ENCODE results near the gene BMPR1B. TPM values are rescaled to one million over a fixed set of nuclear protein-coding genes. Genes with fewer than 3 reads are reported as not detected.

BMPR1B gene
- total and polyA plus RNA-seq, 2 of the 4 experiments (the other 2 are of a cell fraction) = 0.24 to 0.90 TPM

GRCh38 chr4:95108883-95109421, 351.2 kb downstream of the BMPR1B start:
- no TSS peak for BruUV-seq (replicated peaks)
- no CpG with 5 or more reads among the region's 1 CpG for WGBS, 2 experiments (ENCODE audit: extremely low coverage in 2 of 2, insufficient read length in 1 of 2)
- CTCF ChIA-PET = no interaction called here
- Histone ChIP-seq H3K27ac (ENCODE audit: insufficient read depth, low read length) (no peak overlapping the region), H3K14ac (replicated peaks; ENCODE audit: low read depth, low read length) (no peak overlapping the region), H4K91ac (ENCODE audit: insufficient read depth, low read depth, low read length) (no peak overlapping the region), H3K27me3 (ENCODE audit: control insufficient read depth, insufficient read depth, low read length) (peaks cover 4% of the 10 kb centered on the region), H2BK20ac (ENCODE audit: low read depth, low read length) (no peak overlapping the region), H2AFZ (replicated peaks; ENCODE audit: low read length, poor library complexity) (no peak overlapping the region), H2AK9ac (replicated peaks; ENCODE audit: low read depth, low read length, poor library complexity) (no peak overlapping the region), H3K56ac (ENCODE audit: extremely low read depth, insufficient read depth, low read length) (no peak overlapping the region), H3K79me1 (ENCODE audit: low read depth in 1 of 2, low read length in 2 of 2) (no peaks in the 10 kb centered on the region), H3K9ac (ENCODE audit: low read depth, low read length) (no peak overlapping the region), H4K20me1 (ENCODE audit: insufficient read depth, low read length) (peaks cover 4% of the 10 kb centered on the region; the same call in 1 of the 2 replicates), H3K36me3 (ENCODE audit: control insufficient read depth, insufficient read depth, low read length) (no peaks in the 10 kb centered on the region), H4K5ac (ENCODE audit: low read depth, low read length) (no peak overlapping the region), H3K4me1 (ENCODE audit: control insufficient read depth, insufficient read depth, low read length) (peaks cover 9% of the 10 kb centered on the region; the same call in 1 of the 2 replicates), H2AK5ac (ENCODE audit: low read depth, low read length) (no peak overlapping the region), H2BK15ac (ENCODE audit: low read depth, low read length) (no peak overlapping the region), H3K4me3 (ENCODE audit: insufficient read depth, low read depth, low read length) (no peak overlapping the region), H3K18ac (ENCODE audit: low read depth, low read length) (no peak overlapping the region), H2BK5ac (ENCODE audit: low read depth, low read length, poor library complexity, severe bottlenecking) (no peak overlapping the region), H3K4me2 (ENCODE audit: low read depth, low read length) (no peak overlapping the region), H4K8ac (ENCODE audit: low read depth in 2 of 2, low read length in 2 of 2) (no peak overlapping the region), H3K23ac (ENCODE audit: low read depth, low read length) (no peak overlapping the region), H3K9me1 (ENCODE audit: insufficient read depth, low read length) (no peaks in the 10 kb centered on the region), H3K9me3 (ENCODE audit: control insufficient read depth, insufficient read depth, low read length) (no peaks in the 10 kb centered on the region), H3K4ac (ENCODE audit: low read depth, low read length) (no peak overlapping the region), H2BK120ac (ENCODE audit: low read depth, low read length) (no peak overlapping the region)
- TF ChIP-seq MAFK (IDR thresholded peaks at IDR 0.05; ENCODE audit: low read depth, low read length) (no peak), RAD21 (IDR thresholded peaks at IDR 0.05; ENCODE audit: low read length) (no peak), ELK1 (IDR thresholded peaks at IDR 0.05; ENCODE audit: borderline replicate concordance, low read depth, low read length) (no peak), CEBPB (IDR thresholded peaks at IDR 0.05; ENCODE audit: low read depth, low read length) (peak; percentile 38; the same call in 1 of the 2 replicates), RCOR1 (IDR thresholded peaks at IDR 0.05; ENCODE audit: insufficient replicate concordance, low read length) (no peak)
- DNase-seq (peak; percentile 55), ATAC-seq (ENCODE audit: low read depth) (peak; percentile 49)
- in situ Hi-C loops (cut with MboI; ENCODE audit: low sequenced_read_pairs) = loop anchor here (5.0 to 25.0 kb wide), 4 partner anchors 347 to 1322 kb away; partner anchors contain the start of gene BMPR1B
- dilution Hi-C loops (cut with HindIII; ENCODE audit: low sequenced_read_pairs, unreplicated experiment) = loop anchor here (25.0 kb wide), 1 partner anchor 472 kb away; no protein-coding TSS in a partner anchor
- intact Hi-C loops (cut with micrococcal nuclease) = no loop called here
- POLR2A ChIA-PET (ENCODE audit: unreplicated experiment) = no interaction called here

All from IMR-90 (cell line).